HG02970 (cell line): ENCODE measurements around the gene CDCA4.

ENCODE experiments used
- ATAC-seq: cut with Tn5 transposase; IDR thresholded peaks from one replicate; pipeline ENCODE4 v1.9.1; 2021; ENCODE audit warnings: mild to moderate bottlenecking, moderate library complexity, moderate number of reproducible peaks; ENCODE audit not compliant: unreplicated experiment, low FRiP score

CDCA4 gene

DNA sequence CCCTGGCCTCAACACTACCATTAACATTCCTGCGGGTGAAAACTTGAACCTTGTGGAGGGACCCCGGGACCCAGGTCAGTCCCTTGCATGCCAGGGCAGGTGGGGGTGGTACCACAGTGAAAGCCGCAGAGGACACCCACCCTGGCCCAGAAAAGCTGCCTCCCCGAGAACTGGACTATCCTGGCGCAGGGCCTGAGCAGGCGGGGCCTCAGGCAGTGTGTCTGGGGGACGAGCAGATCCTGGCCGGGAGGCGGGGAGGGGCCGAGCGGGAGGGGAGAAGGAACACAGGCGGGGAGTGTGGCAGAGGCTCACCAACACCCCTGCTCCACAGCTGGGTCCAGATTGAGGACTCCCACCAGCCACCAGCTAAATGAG is 52.7 kb downstream of the CDCA4 start:
- ATAC-seq: no peak

DNA sequence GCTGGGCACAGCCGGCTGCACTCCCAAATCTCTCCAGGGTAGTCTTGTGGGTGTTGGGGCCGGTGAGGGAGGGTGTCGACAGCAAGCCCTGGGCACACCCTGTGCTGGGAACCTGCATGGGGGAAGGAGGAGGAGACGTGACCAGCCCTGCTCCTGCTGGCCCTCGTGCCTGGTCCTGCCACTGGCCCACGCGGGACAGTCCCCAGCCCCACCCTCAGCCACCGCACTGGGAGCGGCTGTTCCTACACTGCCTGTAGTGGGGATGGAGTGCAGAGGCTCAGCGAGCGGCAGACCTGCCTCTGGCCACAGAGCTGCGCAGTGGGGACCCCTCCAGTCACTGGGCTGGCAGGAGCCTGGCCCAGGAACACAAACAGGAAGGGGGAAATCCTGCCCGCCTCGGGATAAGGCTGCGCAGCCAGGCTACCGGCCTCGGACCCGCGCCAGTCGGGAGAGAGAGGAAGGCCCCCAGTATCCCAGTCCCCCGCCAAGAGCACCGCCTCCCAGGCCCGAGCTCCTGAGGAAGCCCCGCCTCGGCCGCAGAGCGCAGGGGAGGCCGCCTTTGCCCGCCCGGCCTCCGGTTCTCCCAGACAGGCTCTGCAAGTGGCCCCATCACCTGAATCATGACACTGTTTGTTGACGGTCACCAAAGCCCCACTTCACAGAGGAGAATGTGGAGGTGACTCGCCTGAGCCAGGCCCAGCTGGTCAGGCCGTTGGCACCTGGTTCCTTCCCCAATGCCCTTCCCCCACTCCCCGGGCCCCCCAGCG is 53.3 kb downstream of the CDCA4 start:
- ATAC-seq: no peak

DNA sequence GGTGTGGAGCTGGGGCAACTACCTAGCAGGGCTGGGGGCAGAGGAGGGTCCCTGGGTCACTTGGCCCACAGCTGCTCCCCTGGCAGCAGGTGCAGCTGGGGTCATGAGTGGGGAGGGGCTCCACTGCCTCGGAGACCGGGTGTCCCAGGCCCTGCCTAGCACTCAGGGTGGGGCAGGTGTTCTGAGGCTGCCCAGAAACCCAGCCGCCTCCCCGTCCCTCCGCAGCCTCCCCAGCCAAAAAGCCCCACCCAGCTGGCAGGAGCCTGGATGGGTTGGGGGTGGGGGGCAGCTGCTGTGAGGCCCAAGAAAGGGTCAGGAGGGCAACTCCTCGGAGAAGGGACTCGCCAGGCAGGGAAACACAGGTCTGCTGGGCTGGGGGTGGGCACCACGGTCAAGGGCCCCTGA is 53.9 kb downstream of the CDCA4 start:
- ATAC-seq: no peak

DNA sequence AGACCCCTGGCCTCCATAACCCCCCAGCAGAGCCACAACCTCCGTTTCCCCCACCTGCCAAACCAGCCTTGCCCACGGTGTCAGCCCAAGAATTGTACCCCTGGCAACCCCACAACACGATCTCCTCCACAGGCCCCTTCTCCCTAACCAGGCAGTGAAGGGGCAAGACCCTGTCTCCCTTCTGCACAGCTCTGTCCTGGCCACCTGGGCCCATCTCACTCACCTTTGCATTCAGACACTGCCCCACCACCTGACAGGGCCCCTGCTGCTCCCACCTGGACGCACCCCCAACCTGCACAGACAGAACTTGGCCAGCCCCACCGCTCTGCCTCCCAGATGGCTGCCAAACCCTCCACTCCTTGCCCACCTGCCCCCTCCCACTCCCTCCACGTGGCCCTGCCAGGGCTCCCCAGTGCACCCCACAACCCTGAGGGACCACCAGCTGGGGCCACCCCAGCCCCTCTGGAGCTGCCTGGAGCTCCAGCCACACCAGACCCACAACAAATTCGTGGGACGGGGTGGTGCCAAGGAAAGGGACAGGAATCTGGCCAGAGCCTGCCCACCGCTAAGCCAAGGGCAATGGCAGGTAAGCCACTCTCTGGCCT is 54.5 kb downstream of the CDCA4 start:
- ATAC-seq: no peak

DNA sequence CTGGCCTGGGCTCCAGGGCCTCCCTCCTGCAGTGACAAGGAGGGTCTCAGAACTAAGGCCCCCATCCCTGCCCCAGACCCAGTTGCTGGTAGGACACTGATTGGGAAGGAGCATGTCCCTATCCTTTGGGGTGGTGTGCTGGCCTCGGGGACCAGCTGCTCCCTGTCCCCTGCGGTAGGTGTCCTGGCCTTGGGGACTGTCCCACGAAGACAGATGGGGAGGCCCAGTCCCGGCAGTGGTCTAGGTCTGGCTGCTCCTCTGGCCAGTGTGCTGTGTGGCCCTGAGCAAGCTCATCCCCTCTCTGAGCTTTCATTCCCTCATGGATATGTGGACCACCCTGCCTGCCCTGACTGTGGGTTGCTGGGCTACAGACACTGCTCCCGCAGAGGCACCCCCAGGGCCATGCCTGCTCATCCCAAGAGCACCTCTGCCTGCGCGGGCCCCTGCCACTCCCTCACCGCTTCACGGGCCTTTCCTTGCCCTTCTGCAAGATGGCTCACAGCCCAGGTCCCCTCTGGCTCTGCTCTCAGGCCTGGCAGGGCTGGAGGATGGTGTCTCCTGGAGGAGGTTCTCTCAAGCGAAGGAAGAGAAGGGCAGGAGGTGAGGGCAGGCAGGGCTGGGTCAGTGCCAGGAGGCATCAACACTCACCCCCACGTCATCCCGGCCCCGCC is 55.2 kb downstream of the CDCA4 start:
- no peak for ATAC-seq

DNA sequence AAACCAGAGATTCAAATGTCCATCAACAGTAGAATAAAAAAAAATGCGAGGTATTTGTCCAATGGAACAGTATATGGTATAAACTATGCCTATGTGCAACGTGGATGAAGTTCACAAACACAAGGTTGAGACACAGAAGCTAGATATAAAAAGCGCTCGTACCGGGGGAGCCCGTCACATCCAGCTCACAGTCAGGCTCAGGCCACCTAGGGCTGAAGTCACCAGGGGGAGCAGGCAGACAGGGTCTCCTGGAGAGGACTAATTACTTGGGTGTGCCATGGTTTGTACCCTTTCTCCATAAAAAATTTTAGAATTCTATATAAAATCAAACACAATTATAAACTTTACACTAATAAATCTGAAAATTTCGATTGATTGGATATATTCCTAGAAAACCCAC is 56.3 kb downstream of the CDCA4 start:
- no peak for ATAC-seq
